Gastrocnemius medialis (tissue), 4 donors: ENCODE data around the gene HSPB2.

Experiments used
- CTCF ChIP-seq, 5 experiments: fragments of 450-650 bp in 3 of 5; fragments of 200-600 bp in 2 of 5; sonication (generic) in 2 of 5; IDR thresholded peaks in 4 of 5; conservative IDR thresholded peaks in 1 of 5; 1 replicate in 4 of 5; 2 replicates in 1 of 5; pipeline ENCODE4 v1.5.1; 2016 to 2019; ENCODE audit warnings: antibody characterized with exemption in 5 of 5, mild to moderate bottlenecking in 3 of 5, moderate library complexity in 3 of 5
- POLR2A ChIP-seq, 2 donors: fragments of 450-650 bp; IDR thresholded peaks; one replicate each; pipeline ENCODE4 v1.6.1; 2017; ENCODE audit warnings: antibody characterized with exemption in 2 of 2, mild to moderate bottlenecking in 2 of 2, moderate library complexity in 2 of 2

GRCh38 chr11:111925953-111926352 is 13.4 kb downstream of the HSPB2 start:
- TF ChIP-seq CTCF (IDR thresholded peaks at IDR 0.05 in 4 of 5, conservative IDR thresholded peaks at IDR 0.05 in 1 of 5) (no peak), POLR2A (IDR thresholded peaks at IDR 0.05) (no peak)
